Nephron (organoid): Measurements from ENCODE around the gene SUCLG2.

Experiments
- H3K27ac Mint-ChIP-seq, 3 experiments: 2 replicates each; pipeline ENCODE4 v1.8.0; 2020; ENCODE audit warnings: mixed read lengths in 3 of 3, mild to moderate bottlenecking in 2 of 3, moderate library complexity in 1 of 3
- H3K27me3 Mint-ChIP-seq: 2 replicates; pipeline ENCODE4 v1.8.0; 2021; ENCODE audit warnings: low read depth, mild to moderate bottlenecking, moderate library complexity, mixed read lengths
- H3K36me3 Mint-ChIP-seq: 2 replicates; pipeline ENCODE4 v1.8.0; 2020; ENCODE audit warnings: low read depth, mixed read lengths
- H3K4me1 Mint-ChIP-seq: 2 replicates; pipeline ENCODE4 v1.8.0; 2020; ENCODE audit warnings: mixed read lengths
- H3K4me3 Mint-ChIP-seq, 3 experiments: 2 replicates each; pipeline ENCODE4 v1.8.0; 2020; ENCODE audit warnings: mild to moderate bottlenecking in 3 of 3, mixed read lengths in 3 of 3, moderate library complexity in 2 of 3
- H3K9me3 Mint-ChIP-seq: 2 replicates; pipeline ENCODE4 v1.8.0; 2020; ENCODE audit warnings: mixed read lengths
- TF ChIP-seq, protein P1 (sequence below), 3 experiments: fragments of 200-600 bp; sonication (generic); IDR thresholded peaks; one replicate each; pipeline ENCODE4 v1.5.0; 2021; ENCODE audit warnings: antibody characterized with exemption in 3 of 3; ENCODE audit not compliant: unreplicated experiment in 3 of 3

The SUCLG2 gene

DNA sequence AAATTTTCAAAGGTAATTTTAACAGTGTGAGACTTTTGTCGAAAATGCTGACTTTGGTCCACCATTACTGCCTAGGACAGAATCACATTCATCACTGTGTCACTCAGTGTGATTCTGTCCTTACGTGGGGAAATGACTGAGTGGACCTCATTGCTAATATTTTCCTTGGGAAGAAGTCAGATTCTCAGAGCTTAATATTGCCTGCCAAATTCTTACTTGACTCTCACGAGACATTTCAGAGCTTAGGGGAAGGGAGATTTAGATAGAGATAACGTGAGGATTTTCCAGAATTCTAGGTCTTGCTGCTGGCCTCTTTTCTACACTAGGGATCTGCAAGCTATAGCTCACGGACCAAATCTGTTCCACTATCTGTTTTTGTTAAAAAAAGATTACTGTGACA, 270.4 kb downstream of the SUCLG2 start:
- H3K36me3 Mint-ChIP-seq = peaks cover 6% of the 10 kb centered on the region
- TF ChIP-seq, protein P1, sequence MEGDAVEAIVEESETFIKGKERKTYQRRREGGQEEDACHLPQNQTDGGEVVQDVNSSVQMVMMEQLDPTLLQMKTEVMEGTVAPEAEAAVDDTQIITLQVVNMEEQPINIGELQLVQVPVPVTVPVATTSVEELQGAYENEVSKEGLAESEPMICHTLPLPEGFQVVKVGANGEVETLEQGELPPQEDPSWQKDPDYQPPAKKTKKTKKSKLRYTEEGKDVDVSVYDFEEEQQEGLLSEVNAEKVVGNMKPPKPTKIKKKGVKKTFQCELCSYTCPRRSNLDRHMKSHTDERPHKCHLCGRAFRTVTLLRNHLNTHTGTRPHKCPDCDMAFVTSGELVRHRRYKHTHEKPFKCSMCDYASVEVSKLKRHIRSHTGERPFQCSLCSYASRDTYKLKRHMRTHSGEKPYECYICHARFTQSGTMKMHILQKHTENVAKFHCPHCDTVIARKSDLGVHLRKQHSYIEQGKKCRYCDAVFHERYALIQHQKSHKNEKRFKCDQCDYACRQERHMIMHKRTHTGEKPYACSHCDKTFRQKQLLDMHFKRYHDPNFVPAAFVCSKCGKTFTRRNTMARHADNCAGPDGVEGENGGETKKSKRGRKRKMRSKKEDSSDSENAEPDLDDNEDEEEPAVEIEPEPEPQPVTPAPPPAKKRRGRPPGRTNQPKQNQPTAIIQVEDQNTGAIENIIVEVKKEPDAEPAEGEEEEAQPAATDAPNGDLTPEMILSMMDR (IDR thresholded peaks at IDR 0.05; ENCODE audit: unreplicated experiment in 3 of 3) = no peak
- no peak overlapping the region for H3K4me3 Mint-ChIP-seq
- no peaks in the 10 kb centered on the region for H3K27me3 Mint-ChIP-seq
- H3K9me3 Mint-ChIP-seq = no peaks in the 10 kb centered on the region
- peak overlapping the region in 1 of 3 experiments; percentile 25 for H3K27ac Mint-ChIP-seq
- H3K4me1 Mint-ChIP-seq = peaks cover 35% of the 10 kb centered on the region

DNA sequence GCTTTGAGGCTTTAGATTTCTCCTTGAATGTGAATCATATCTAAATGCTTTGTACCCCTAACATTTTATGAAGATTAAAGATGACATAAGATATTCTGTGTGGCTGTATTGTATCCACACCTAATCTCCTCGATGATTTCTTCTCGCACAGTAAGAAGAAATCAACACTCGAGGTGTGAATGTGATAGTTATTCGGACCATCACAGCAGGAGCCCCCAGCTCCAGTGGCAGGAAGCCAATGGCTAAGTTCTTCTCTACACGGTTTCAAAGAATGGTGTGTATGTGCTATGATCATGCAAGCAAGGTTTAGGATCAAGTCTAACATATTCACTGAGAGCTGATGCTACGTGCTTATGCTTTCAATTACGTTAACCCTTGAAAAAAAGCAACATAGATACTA, 271.0 kb downstream of the SUCLG2 start:
- H3K9me3 Mint-ChIP-seq = no peaks in the 10 kb centered on the region
- H3K27me3 Mint-ChIP-seq = no peaks in the 10 kb centered on the region
- TF ChIP-seq, protein P1 (IDR thresholded peaks at IDR 0.05; ENCODE audit: unreplicated experiment in 3 of 3) = no peak
- peaks cover 35% of the 10 kb centered on the region for H3K4me1 Mint-ChIP-seq
- H3K4me3 Mint-ChIP-seq = no peak overlapping the region
- peaks cover 7% of the 10 kb centered on the region for H3K36me3 Mint-ChIP-seq
- peak overlapping the region in 1 of 3 experiments; percentile 25 for H3K27ac Mint-ChIP-seq

DNA sequence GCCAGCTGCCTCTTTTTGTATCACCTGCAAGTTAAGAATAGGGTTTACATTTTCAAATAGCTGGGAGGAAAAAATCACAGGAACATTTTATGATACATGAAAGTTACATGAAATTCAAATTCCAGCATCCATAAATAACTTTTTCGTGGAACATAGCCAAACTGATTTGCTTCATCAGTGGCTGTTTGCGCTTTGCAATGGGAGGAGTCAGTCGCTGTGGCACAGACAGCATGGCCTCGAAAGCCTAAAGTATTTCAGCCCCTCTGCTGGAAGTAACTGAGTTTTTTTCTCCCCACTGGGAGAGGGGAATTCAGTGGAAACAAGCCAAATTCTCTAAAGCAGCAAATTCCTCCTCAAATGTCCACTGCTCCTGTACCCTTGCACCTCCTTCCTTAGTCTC, 271.9 kb downstream of the SUCLG2 start:
- H3K9me3 Mint-ChIP-seq = no peaks in the 10 kb centered on the region
- H3K36me3 Mint-ChIP-seq = peaks cover 7% of the 10 kb centered on the region
- no peaks in the 10 kb centered on the region for H3K27me3 Mint-ChIP-seq
- peak overlapping the region in 1 of 3 experiments; percentile 25 for H3K27ac Mint-ChIP-seq
- peaks cover 35% of the 10 kb centered on the region for H3K4me1 Mint-ChIP-seq
- TF ChIP-seq, protein P1 (IDR thresholded peaks at IDR 0.05; ENCODE audit: unreplicated experiment in 3 of 3) = no peak
- H3K4me3 Mint-ChIP-seq = no peak overlapping the region

DNA sequence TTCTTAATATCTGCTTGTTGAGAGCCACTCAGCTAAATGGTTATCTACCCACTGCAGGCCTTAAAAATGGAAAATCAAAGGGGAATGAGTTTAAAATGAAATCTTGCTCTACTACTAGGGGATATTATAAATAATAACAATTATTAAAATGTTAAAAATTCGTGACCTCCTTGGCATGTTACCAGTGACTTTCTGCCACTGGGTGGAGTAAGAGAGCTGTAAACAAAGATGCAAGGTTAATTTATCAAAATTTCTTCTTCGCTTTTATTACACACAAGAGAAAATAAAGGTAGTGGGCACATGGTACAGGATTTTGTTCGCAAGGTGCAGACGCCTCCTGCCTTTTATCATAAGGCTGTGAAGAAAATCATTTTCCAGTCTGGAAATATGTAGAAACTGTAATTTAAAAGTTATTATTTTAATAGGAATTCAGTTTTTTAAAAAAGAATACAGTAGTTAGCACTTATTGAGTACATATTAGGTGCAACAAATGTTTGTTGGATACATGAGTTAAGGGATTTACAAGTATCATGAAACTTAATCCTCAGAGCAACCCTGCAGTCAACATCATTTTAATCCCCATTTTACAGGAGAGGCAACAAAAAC, 272.6 kb downstream of the SUCLG2 start:
- TF ChIP-seq, protein P1 (IDR thresholded peaks at IDR 0.05; ENCODE audit: unreplicated experiment in 3 of 3) = peak; percentile 73 to 78 (median 74)
- H3K4me3 Mint-ChIP-seq = no peak overlapping the region
- H3K27me3 Mint-ChIP-seq = no peaks in the 10 kb centered on the region
- peaks cover 35% of the 10 kb centered on the region for H3K4me1 Mint-ChIP-seq
- peaks cover 4% of the 10 kb centered on the region for H3K36me3 Mint-ChIP-seq
- H3K27ac Mint-ChIP-seq = no peak overlapping the region
- no peaks in the 10 kb centered on the region for H3K9me3 Mint-ChIP-seq

DNA sequence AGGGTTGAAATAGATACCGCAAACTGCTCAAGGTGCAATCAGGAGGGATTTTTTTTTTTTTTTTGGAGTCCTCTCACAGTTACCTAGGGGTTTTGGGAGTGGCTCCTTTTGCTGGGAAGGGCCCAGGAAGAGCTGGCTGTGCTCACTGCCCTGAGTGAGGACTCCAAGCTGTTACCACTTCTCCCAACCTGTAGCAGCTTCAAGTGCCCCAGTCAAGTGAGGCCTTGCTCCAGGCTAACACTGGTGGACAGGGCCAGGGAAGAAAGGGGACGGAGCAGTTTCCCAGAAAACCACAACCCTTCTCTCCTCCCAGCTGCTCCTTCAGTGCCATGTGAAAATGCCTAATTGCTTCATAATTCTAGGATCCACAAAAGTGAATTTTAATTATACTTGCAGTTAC, 274.3 kb downstream of the SUCLG2 start:
- H3K36me3 Mint-ChIP-seq = peaks cover 7% of the 10 kb centered on the region
- TF ChIP-seq, protein P1 (IDR thresholded peaks at IDR 0.05; ENCODE audit: unreplicated experiment in 3 of 3) = no peak
- no peak overlapping the region for H3K27ac Mint-ChIP-seq
- peaks cover 35% of the 10 kb centered on the region for H3K4me1 Mint-ChIP-seq
- H3K9me3 Mint-ChIP-seq = no peaks in the 10 kb centered on the region
- H3K4me3 Mint-ChIP-seq = no peak overlapping the region
- no peaks in the 10 kb centered on the region for H3K27me3 Mint-ChIP-seq

DNA sequence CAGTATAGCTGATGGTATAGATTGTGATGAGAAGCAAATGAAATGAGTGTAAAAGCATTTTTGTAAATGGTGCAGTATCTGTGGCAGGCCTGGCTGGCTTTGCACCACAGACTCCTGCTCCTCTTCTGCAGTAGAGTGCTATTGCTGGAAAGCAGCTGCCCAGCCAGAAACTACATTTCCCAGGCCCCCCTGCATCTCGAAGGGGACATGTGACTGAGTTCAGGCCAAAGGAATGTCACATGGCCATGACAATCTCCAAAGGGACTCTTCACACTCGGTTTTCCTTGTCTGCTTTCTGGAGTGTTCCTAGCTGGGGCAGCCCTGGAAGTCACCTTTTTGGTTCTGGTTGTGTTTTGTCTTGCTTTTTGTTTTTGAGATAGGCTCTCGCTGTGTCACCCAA, 277.1 kb downstream of the SUCLG2 start:
- TF ChIP-seq, protein P1 (IDR thresholded peaks at IDR 0.05; ENCODE audit: unreplicated experiment in 3 of 3) = no peak
- peaks cover 7% of the 10 kb centered on the region for H3K36me3 Mint-ChIP-seq
- H3K4me1 Mint-ChIP-seq = peaks cover 8% of the 10 kb centered on the region
- no peak overlapping the region for H3K4me3 Mint-ChIP-seq
- H3K27me3 Mint-ChIP-seq = no peaks in the 10 kb centered on the region
- no peaks in the 10 kb centered on the region for H3K9me3 Mint-ChIP-seq
- H3K27ac Mint-ChIP-seq = no peak overlapping the region
